Measurements from ENCODE around the gene PPP1R13B.

DNA sequence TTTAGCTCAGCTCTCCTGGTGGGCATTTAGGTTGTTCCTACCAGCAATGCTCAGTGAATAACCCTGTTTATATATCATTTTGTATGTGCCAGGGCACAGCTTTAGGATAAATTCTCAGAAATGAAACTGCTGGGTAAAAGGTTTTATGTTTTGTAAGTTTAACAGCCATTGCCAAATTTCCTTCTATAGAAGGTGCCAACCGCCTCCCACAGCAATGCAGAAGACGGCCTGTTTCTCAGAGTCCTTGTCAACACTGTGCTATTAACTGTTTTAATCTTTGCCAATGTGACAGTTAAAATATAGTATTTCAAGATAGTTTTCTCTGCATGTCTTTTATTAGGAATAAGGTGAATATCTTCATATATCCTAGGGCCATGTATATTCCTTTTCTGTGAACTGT, 65.0 kb downstream of the PPP1R13B start:
- no peak for TF ChIP-seq EZH2 (IDR thresholded peaks at IDR 0.05; ENCODE audit: borderline replicate concordance)
- TF ChIP-seq, protein P1, sequence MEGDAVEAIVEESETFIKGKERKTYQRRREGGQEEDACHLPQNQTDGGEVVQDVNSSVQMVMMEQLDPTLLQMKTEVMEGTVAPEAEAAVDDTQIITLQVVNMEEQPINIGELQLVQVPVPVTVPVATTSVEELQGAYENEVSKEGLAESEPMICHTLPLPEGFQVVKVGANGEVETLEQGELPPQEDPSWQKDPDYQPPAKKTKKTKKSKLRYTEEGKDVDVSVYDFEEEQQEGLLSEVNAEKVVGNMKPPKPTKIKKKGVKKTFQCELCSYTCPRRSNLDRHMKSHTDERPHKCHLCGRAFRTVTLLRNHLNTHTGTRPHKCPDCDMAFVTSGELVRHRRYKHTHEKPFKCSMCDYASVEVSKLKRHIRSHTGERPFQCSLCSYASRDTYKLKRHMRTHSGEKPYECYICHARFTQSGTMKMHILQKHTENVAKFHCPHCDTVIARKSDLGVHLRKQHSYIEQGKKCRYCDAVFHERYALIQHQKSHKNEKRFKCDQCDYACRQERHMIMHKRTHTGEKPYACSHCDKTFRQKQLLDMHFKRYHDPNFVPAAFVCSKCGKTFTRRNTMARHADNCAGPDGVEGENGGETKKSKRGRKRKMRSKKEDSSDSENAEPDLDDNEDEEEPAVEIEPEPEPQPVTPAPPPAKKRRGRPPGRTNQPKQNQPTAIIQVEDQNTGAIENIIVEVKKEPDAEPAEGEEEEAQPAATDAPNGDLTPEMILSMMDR (IDR thresholded peaks at IDR 0.05; ENCODE audit: poor library complexity), result no peak
